ENCODE measurements around the gene CABP5. TPM values are rescaled to one million over a fixed set of nuclear protein-coding genes. Genes with fewer than 3 reads are reported as not detected.

The CABP5 gene
- total RNA-seq, 1 experiment from 2014 or later, result not detected

DNA sequence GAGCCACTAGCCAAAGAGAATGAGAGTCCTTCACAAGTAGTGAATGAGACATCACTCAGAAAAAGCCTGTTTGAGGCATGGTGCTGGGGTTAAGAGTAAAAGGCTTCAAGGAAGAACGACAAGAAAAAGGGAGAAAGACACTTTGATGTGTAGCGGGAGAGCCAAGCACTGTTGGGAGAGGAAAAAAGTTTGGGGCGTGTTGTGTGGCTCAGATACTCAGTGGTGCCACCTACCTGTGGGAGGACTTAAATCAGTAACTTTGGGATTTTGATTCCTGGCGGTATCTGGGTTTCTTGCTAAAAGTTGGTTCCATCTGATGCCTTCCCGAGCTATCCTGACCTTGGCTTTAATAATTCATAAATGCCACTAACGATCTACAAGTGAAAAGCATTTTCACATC is 37.1 kb downstream of the CABP5 start:
- Mint-ChIP-seq H3K9me3 (peaks cover 22% of the 10 kb centered on the region), H3K27me3 (ENCODE audit: low read depth) (peaks cover 10% of the 10 kb centered on the region), H3K4me1 (peaks cover 6% of the 10 kb centered on the region), H3K27ac (no peak overlapping the region), H3K36me3 (no peaks in the 10 kb centered on the region), H3K4me3 (peak overlapping the region; percentile 33)
- CTCF ChIA-PET, result interaction anchor here (0.6 to 1.8 kb wide), 10 partner anchors 8 to 101 kb away, joined by 3 to 6 read pairs (median 4); no protein-coding TSS in a partner anchor
- ATAC-seq, result peak; percentile 62
- peak; percentile 32 for DNase-seq (ENCODE audit: low spot score)
- TF ChIP-seq NR1H2 (CRISPR knock-in tag; IDR thresholded peaks at IDR 0.05) (no peak), IRF2 (CRISPR knock-in tag; IDR thresholded peaks at IDR 0.05; ENCODE audit: borderline replicate concordance, low read depth) (no peak), SP1 (CRISPR knock-in tag; conservative IDR thresholded peaks at IDR 0.05) (no peak)
- TF ChIP-seq, protein P1, sequence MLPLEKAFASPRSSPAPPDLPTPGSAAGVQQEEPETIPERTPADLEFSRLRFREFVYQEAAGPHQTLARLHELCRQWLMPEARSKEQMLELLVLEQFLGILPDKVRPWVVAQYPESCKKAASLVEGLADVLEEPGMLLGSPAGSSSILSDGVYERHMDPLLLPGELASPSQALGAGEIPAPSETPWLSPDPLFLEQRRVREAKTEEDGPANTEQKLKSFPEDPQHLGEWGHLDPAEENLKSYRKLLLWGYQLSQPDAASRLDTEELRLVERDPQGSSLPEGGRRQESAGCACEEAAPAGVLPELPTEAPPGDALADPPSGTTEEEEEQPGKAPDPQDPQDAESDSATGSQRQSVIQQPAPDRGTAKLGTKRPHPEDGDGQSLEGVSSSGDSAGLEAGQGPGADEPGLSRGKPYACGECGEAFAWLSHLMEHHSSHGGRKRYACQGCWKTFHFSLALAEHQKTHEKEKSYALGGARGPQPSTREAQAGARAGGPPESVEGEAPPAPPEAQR (CRISPR knock-in tag; IDR thresholded peaks at IDR 0.05), result no peak
- TF ChIP-seq, protein P2, sequence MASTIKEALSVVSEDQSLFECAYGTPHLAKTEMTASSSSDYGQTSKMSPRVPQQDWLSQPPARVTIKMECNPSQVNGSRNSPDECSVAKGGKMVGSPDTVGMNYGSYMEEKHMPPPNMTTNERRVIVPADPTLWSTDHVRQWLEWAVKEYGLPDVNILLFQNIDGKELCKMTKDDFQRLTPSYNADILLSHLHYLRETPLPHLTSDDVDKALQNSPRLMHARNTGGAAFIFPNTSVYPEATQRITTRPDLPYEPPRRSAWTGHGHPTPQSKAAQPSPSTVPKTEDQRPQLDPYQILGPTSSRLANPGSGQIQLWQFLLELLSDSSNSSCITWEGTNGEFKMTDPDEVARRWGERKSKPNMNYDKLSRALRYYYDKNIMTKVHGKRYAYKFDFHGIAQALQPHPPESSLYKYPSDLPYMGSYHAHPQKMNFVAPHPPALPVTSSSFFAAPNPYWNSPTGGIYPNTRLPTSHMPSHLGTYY (CRISPR knock-in tag; IDR thresholded peaks at IDR 0.05), result no peak
- TF ChIP-seq, protein P3, sequence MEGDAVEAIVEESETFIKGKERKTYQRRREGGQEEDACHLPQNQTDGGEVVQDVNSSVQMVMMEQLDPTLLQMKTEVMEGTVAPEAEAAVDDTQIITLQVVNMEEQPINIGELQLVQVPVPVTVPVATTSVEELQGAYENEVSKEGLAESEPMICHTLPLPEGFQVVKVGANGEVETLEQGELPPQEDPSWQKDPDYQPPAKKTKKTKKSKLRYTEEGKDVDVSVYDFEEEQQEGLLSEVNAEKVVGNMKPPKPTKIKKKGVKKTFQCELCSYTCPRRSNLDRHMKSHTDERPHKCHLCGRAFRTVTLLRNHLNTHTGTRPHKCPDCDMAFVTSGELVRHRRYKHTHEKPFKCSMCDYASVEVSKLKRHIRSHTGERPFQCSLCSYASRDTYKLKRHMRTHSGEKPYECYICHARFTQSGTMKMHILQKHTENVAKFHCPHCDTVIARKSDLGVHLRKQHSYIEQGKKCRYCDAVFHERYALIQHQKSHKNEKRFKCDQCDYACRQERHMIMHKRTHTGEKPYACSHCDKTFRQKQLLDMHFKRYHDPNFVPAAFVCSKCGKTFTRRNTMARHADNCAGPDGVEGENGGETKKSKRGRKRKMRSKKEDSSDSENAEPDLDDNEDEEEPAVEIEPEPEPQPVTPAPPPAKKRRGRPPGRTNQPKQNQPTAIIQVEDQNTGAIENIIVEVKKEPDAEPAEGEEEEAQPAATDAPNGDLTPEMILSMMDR (IDR thresholded peaks at IDR 0.05), result 0 out of 2 replicates have a peak, but pooled peaks have one; percentile 38
- POLR2A ChIA-PET, result no interaction called here

DNA sequence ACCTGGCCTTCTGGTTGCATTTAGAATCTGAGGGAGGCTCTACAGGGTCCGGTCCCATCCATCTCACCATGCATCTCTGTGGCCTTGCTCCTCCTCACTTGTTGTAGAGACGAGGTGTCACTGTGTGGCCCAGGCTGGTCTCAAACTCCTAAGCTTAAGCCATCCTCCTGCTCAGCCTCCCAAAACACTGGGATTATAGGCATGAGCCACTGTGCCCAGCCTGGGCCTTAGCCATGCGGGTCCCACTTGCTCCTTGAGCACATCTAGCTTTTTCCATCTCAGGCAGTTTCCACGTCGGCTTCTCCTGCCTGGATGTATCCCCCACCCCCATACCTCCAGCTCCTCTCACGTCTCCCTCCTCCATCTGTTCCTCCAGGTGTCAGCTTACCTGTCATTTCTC is 39.6 kb downstream of the CABP5 start:
- POLR2A ChIA-PET, result no interaction called here

More for the DNA sequence above, 39.6 kb downstream of the CABP5 start:
- no peak overlapping the region for H3K27ac Mint-ChIP-seq
- H3K27me3 Mint-ChIP-seq (ENCODE audit: low read depth), result peaks cover 13% of the 10 kb centered on the region
- peaks cover 6% of the 10 kb centered on the region for H3K4me1 Mint-ChIP-seq
- DNase-seq (ENCODE audit: low spot score) (no peak), ATAC-seq (no peak)
- H3K9me3 Mint-ChIP-seq, result peaks cover 30% of the 10 kb centered on the region
- CTCF ChIA-PET, result no interaction called here
- H3K36me3 Mint-ChIP-seq, result peaks cover 5% of the 10 kb centered on the region; the same call in 1 of the 2 replicates
- TF ChIP-seq, protein P4, sequence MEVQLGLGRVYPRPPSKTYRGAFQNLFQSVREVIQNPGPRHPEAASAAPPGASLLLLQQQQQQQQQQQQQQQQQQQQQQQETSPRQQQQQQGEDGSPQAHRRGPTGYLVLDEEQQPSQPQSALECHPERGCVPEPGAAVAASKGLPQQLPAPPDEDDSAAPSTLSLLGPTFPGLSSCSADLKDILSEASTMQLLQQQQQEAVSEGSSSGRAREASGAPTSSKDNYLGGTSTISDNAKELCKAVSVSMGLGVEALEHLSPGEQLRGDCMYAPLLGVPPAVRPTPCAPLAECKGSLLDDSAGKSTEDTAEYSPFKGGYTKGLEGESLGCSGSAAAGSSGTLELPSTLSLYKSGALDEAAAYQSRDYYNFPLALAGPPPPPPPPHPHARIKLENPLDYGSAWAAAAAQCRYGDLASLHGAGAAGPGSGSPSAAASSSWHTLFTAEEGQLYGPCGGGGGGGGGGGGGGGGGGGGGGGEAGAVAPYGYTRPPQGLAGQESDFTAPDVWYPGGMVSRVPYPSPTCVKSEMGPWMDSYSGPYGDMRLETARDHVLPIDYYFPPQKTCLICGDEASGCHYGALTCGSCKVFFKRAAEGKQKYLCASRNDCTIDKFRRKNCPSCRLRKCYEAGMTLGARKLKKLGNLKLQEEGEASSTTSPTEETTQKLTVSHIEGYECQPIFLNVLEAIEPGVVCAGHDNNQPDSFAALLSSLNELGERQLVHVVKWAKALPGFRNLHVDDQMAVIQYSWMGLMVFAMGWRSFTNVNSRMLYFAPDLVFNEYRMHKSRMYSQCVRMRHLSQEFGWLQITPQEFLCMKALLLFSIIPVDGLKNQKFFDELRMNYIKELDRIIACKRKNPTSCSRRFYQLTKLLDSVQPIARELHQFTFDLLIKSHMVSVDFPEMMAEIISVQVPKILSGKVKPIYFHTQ (CRISPR knock-in tag; IDR thresholded peaks at IDR 0.05), result no peak
- TF ChIP-seq CREM (CRISPR knock-in tag; IDR thresholded peaks at IDR 0.05), result no peak
- TF ChIP-seq, protein P5, sequence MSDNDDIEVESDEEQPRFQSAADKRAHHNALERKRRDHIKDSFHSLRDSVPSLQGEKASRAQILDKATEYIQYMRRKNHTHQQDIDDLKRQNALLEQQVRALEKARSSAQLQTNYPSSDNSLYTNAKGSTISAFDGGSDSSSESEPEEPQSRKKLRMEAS (CRISPR knock-in tag; IDR thresholded peaks at IDR 0.05), result no peak
- TF ChIP-seq, protein P6, sequence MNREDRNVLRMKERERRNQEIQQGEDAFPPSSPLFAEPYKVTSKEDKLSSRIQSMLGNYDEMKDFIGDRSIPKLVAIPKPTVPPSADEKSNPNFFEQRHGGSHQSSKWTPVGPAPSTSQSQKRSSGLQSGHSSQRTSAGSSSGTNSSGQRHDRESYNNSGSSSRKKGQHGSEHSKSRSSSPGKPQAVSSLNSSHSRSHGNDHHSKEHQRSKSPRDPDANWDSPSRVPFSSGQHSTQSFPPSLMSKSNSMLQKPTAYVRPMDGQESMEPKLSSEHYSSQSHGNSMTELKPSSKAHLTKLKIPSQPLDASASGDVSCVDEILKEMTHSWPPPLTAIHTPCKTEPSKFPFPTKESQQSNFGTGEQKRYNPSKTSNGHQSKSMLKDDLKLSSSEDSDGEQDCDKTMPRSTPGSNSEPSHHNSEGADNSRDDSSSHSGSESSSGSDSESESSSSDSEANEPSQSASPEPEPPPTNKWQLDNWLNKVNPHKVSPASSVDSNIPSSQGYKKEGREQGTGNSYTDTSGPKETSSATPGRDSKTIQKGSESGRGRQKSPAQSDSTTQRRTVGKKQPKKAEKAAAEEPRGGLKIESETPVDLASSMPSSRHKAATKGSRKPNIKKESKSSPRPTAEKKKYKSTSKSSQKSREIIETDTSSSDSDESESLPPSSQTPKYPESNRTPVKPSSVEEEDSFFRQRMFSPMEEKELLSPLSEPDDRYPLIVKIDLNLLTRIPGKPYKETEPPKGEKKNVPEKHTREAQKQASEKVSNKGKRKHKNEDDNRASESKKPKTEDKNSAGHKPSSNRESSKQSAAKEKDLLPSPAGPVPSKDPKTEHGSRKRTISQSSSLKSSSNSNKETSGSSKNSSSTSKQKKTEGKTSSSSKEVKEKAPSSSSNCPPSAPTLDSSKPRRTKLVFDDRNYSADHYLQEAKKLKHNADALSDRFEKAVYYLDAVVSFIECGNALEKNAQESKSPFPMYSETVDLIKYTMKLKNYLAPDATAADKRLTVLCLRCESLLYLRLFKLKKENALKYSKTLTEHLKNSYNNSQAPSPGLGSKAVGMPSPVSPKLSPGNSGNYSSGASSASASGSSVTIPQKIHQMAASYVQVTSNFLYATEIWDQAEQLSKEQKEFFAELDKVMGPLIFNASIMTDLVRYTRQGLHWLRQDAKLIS (CRISPR knock-in tag; IDR thresholded peaks at IDR 0.05; ENCODE audit: borderline replicate concordance), result no peak
- TF ChIP-seq, protein P7, sequence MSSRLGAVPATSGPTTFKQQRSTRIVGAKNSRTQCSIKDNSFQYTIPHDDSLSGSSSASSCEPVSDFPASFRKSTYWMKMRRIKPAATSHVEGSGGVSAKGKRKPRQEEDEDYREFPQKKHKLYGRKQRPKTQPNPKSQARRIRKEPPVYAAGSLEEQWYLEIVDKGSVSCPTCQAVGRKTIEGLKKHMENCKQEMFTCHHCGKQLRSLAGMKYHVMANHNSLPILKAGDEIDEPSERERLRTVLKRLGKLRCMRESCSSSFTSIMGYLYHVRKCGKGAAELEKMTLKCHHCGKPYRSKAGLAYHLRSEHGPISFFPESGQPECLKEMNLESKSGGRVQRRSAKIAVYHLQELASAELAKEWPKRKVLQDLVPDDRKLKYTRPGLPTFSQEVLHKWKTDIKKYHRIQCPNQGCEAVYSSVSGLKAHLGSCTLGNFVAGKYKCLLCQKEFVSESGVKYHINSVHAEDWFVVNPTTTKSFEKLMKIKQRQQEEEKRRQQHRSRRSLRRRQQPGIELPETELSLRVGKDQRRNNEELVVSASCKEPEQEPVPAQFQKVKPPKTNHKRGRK (CRISPR knock-in tag; IDR thresholded peaks at IDR 0.05; ENCODE audit: borderline replicate concordance), result no peak
- TF ChIP-seq JUN (CRISPR knock-in tag; IDR thresholded peaks at IDR 0.05), result no peak
- TF ChIP-seq TEAD4 (CRISPR knock-in tag; IDR thresholded peaks at IDR 0.05), result no peak
- H3K4me3 Mint-ChIP-seq, result no peak overlapping the region

Measured in WTC11 (cell line).